K562 (cell line): Measurements from ENCODE around the gene MCM7. TPM values are rescaled to one million over a fixed set of nuclear protein-coding genes. Genes with fewer than 3 reads are reported as not detected.

Source experiments
- ARHGAP35 ChIP-seq: fragments of 450-650 bp; IDR thresholded peaks from 2 replicates; pipeline ENCODE4 v1.6.1; 2018; ENCODE audit not compliant: partially characterized antibody
- BDP1 ChIP-seq: IDR thresholded peaks from 3 replicates; pipeline ENCODE4 v1.6.1; 2011; ENCODE audit not compliant: insufficient read length, insufficient read depth
- BRCA1 ChIP-seq, 2 experiments: fragments of 450-650 bp in 1 of 2; sonication (generic) in 1 of 2; formaldehyde crosslinking in 1 of 2; IDR thresholded peaks; 2 replicates each; pipeline versions ENCODE4 v1.5.0 to v1.6.1; 2017 to 2020; ENCODE audit warnings: mild to moderate bottlenecking in 1 of 2, missing genetic modification reagents in 1 of 2
- C11orf30 ChIP-seq: fragments of 450-650 bp; IDR thresholded peaks from 2 replicates; pipeline ENCODE4 v1.6.1; 2016; ENCODE audit warnings: low read depth, mild to moderate bottlenecking
- CBX5 ChIP-seq: IDR thresholded peaks from 2 replicates; pipeline ENCODE4 v1.6.1; 2014; ENCODE audit warnings: low read depth, borderline replicate concordance
- CCNT2 ChIP-seq: IDR thresholded peaks from 2 replicates; pipeline ENCODE4 v1.6.1; 2011; ENCODE audit warnings: borderline replicate concordance, low read depth, mild to moderate bottlenecking, moderate library complexity, mixed read lengths, low read length; ENCODE audit not compliant: insufficient read length; ENCODE audit errors: extremely low read depth
- CGGBP1 ChIP-seq: fragments of 250-450 bp; sonication (Bioruptor Pico); IDR thresholded peaks from 2 replicates; pipeline ENCODE4 v1.9.0; 2021; ENCODE audit warnings: mild to moderate bottlenecking
- ESRRA ChIP-seq: fragments of 450-650 bp; IDR thresholded peaks from 2 replicates; pipeline ENCODE4 v1.6.1; 2014; ENCODE audit warnings: low read depth, mild to moderate bottlenecking, moderate library complexity, borderline replicate concordance
- FOXK1 ChIP-seq: sonication (generic); formaldehyde crosslinking; IDR thresholded peaks from 2 replicates; pipeline ENCODE4 v1.8.0; 2022; ENCODE audit warnings: missing genetic modification reagents, mild to moderate bottlenecking, borderline replicate concordance
- FOXP1 ChIP-seq: sonication (generic); formaldehyde crosslinking; IDR thresholded peaks from 2 replicates; pipeline ENCODE4 v1.8.0; 2022; ENCODE audit warnings: mild to moderate bottlenecking, missing genetic modification reagents
- FOXP4 ChIP-seq: sonication (generic); formaldehyde crosslinking; IDR thresholded peaks from 2 replicates; pipeline ENCODE4 v1.8.0; 2022; ENCODE audit warnings: mild to moderate bottlenecking, missing genetic modification reagents, borderline replicate concordance
- MAX ChIP-seq: sonication (generic); formaldehyde crosslinking; IDR thresholded peaks from 2 replicates; pipeline ENCODE4 v1.9.0; 2022; ENCODE audit warnings: mild to moderate bottlenecking, missing genetic modification reagents
- NR2C2 ChIP-seq, 2 experiments: fragments of 200-800 bp in 1 of 2; sonication (Bioruptor generic) in 1 of 2; sonication (generic) in 1 of 2; formaldehyde crosslinking in 1 of 2; IDR thresholded peaks; 2 replicates each; pipeline versions ENCODE4 v1.6.1 to v1.8.0; 2016 to 2022; ENCODE audit warnings: mild to moderate bottlenecking in 1 of 2, missing compliant biosample characterization in 1 of 2, missing genetic modification characterization in 1 of 2, missing genetic modification reagents in 1 of 2
- PKNOX1 ChIP-seq: fragments of 450-650 bp; IDR thresholded peaks from 2 replicates; pipeline ENCODE4 v1.6.1; 2016
- POLR2AphosphoS2 ChIP-seq: IDR thresholded peaks from 2 replicates; pipeline ENCODE4 v1.6.1; 2012; ENCODE audit warnings: low read length, improper control_type of control experiment
- POLR3G ChIP-seq: IDR thresholded peaks from 2 replicates; pipeline ENCODE4 v1.6.1; 2011; ENCODE audit not compliant: insufficient read length, insufficient replicate concordance; ENCODE audit errors: extremely low read depth
- POU5F1 ChIP-seq: fragments of 150-350 bp; IDR thresholded peaks from 2 replicates; pipeline ENCODE4 v1.6.1; 2014; ENCODE audit warnings: borderline replicate concordance, low read length, low read depth, mild to moderate bottlenecking; ENCODE audit not compliant: partially characterized antibody
- ZNF253 ChIP-seq: fragments of 250-450 bp; sonication (Bioruptor Pico); conservative IDR thresholded peaks from 2 replicates; pipeline ENCODE4 v1.6.1; 2021; ENCODE audit warnings: mild to moderate bottlenecking
- ZNF707 ChIP-seq: fragments of 250-450 bp; sonication (Bioruptor Pico); conservative IDR thresholded peaks from 2 replicates; pipeline ENCODE4 v1.8.0; 2022; ENCODE audit warnings: inconsistent platforms, mild to moderate bottlenecking, moderate library complexity
- ZNF766 ChIP-seq: fragments of 200-800 bp; sonication (Bioruptor generic); conservative IDR thresholded peaks from 2 replicates; pipeline ENCODE4 v1.6.1; 2016; ENCODE audit warnings: missing genetic modification characterization, missing compliant biosample characterization
- ZNF77 ChIP-seq: fragments of 250-450 bp; sonication (Bioruptor Pico); IDR thresholded peaks from 2 replicates; pipeline ENCODE4 v1.5.0; 2020
- polyA plus RNA-seq, 8 experiments: library from polyadenylated mRNA; depleted of rRNA in 4 of 8; stranded (reverse) in 5 of 8; unstranded in 3 of 8; fragments of >200 nt; fragmentation: Nextera tagmentation in 2 of 8; fragmentation: Illumina TruSeq in 1 of 8; extraction: Ambion mirVana in 2 of 8; extraction: Trizol in 1 of 8; gene quantifications; 2 replicates each; pipeline versions ENCODE4 v1.2.1 to v1.2.3, GENCODE V29; 2011 to 2014; ENCODE audit warnings: inconsistent platforms in 1 of 8, missing spikeins in 1 of 8
- total RNA-seq, 7 experiments: library from RNA; depleted of rRNA in 6 of 7; stranded (reverse); fragments of >200 nt in 6 of 7; fragmentation: Illumina TruSeq in 2 of 7; extraction: Trizol in 2 of 7; gene quantifications; 2 replicates each; pipeline versions ENCODE4 v1.2.1 to v1.2.3, GENCODE V29; 2011 to 2021; ENCODE audit warnings: low replicate concordance in 1 of 7
- TF ChIP-seq, protein P1 (sequence below): sonication (generic); formaldehyde crosslinking; IDR thresholded peaks from 2 replicates; pipeline ENCODE4 v1.8.0; 2023; ENCODE audit warnings: mild to moderate bottlenecking, missing genetic modification reagents

MCM7 gene
- total and polyA plus RNA-seq, 9 of the 15 experiments (the other 6 are each of a cell fraction or from before 2014, with no cell fraction given): 329 to 856 (median 437) TPM

DNA sequence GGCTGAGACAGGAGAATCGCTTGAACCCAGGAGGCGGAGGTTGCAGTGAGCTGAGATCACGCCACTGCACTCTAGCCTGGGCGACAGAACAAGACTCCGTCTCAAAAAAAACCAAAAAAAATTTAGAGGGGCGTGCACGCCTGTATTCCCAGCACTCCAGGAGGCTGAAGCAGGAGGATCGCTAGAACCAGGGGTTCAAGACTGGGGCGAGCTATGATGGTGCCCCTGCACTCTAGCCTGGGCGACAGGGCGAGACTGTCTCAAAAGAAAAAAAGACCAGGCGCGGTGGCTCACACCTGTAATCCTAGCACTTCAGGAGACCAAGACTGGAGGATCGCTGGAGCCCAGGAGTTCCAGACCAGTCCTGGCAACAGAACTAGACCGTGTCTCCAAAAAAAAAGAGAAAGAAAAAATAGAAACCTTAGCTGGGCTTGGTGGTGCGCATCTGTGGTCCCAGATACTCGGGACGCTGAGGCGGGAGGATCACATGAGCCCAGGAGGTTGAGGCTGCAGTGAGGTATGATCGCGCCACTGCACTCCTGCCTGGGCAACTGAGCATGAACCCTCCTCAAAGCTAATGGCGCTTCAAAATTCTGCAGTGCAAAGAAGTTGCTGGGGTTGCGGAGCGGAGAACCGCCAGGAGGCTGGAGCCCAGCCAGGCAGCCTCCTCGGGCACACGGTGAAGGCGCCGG is 25.2 kb upstream of the MCM7 start (continued):
- TF ChIP-seq CGGBP1 (CRISPR knock-in tag) (0 out of 2 replicates have a peak, but pooled peaks have one; percentile 46), FOXP4 (CRISPR knock-in tag) (no peak), PKNOX1 (no peak), ARHGAP35 (no peak), BDP1 (no peak), ZNF253 (no peak), FOXK1 (CRISPR knock-in tag) (no peak), ESRRA (no peak), POU5F1 (no peak), FOXP1 (CRISPR knock-in tag) (no peak), CCNT2 (no peak), NR2C2 (CRISPR knock-in tag; IDR thresholded peaks at IDR 0.05) (no peak), NR2C2 (tag; IDR thresholded peaks at IDR 0.05) (peak; percentile 27; the same call in 1 of the 2 replicates), POLR2AphosphoS2 (no peak), ZNF766 (0 out of 2 replicates have a peak, but pooled peaks have one; percentile 42), POLR3G (no peak), ZNF707 (CRISPR knock-in tag) (no peak), CBX5 (no peak), BRCA1 (IDR thresholded peaks at IDR 0.05) (no peak), BRCA1 (CRISPR knock-in tag; IDR thresholded peaks at IDR 0.05) (no peak), C11orf30 (no peak; the same call in 1 of the 2 replicates), MAX (CRISPR knock-in tag) (no peak; the same call in 1 of the 2 replicates), ZNF77 (CRISPR knock-in tag) (no peak)
- TF ChIP-seq, protein P1, sequence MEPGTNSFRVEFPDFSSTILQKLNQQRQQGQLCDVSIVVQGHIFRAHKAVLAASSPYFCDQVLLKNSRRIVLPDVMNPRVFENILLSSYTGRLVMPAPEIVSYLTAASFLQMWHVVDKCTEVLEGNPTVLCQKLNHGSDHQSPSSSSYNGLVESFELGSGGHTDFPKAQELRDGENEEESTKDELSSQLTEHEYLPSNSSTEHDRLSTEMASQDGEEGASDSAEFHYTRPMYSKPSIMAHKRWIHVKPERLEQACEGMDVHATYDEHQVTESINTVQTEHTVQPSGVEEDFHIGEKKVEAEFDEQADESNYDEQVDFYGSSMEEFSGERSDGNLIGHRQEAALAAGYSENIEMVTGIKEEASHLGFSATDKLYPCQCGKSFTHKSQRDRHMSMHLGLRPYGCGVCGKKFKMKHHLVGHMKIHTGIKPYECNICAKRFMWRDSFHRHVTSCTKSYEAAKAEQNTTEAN (CRISPR knock-in tag): no peak
